Hepatocyte (in vitro differentiated cells): ENCODE measurements around the gene IL1RAPL2.

Experiments used
- EZH2phosphoT487 ChIP-seq: fragments of 200-600 bp; sonication (generic); IDR thresholded peaks from one replicate; pipeline ENCODE4 v1.6.1; 2018; ENCODE audit warnings: antibody characterized with exemption, mild to moderate bottlenecking, low read depth, moderate library complexity; ENCODE audit not compliant: unreplicated experiment, severe bottlenecking
- TF ChIP-seq, protein P1 (sequence below): fragments of 200-600 bp; sonication (generic); IDR thresholded peaks from 2 replicates; pipeline ENCODE4 v1.5.1; 2016; ENCODE audit warnings: antibody characterized with exemption, mild to moderate bottlenecking; ENCODE audit not compliant: poor library complexity

DNA sequence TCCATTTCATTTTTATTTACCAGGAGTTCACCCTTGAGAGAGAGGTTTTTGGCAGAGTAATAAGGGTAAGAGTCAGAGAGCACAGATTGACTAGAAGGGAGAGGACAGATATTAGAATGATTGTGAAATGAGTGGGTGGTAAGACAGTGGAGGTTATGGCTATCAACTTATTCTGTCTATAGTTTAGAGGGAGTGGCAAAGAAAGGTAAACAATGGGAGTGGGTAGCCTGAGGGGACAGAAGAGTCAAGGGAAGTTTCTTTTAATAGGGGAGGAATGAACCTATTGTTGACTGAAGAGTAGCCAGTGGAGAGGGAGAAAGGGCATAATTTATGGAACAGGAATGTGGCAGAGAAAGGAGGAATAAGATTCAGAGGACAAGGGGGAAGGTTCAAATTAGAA, 1069.8 kb downstream of the IL1RAPL2 start:
- TF ChIP-seq, protein P1, sequence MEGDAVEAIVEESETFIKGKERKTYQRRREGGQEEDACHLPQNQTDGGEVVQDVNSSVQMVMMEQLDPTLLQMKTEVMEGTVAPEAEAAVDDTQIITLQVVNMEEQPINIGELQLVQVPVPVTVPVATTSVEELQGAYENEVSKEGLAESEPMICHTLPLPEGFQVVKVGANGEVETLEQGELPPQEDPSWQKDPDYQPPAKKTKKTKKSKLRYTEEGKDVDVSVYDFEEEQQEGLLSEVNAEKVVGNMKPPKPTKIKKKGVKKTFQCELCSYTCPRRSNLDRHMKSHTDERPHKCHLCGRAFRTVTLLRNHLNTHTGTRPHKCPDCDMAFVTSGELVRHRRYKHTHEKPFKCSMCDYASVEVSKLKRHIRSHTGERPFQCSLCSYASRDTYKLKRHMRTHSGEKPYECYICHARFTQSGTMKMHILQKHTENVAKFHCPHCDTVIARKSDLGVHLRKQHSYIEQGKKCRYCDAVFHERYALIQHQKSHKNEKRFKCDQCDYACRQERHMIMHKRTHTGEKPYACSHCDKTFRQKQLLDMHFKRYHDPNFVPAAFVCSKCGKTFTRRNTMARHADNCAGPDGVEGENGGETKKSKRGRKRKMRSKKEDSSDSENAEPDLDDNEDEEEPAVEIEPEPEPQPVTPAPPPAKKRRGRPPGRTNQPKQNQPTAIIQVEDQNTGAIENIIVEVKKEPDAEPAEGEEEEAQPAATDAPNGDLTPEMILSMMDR = no peak
- no peak for TF ChIP-seq EZH2phosphoT487
